ENCODE results near the gene OR52L1.
"Not testable (repeated sequence)": the region's sequence is repeated elsewhere in the genome, so short reads cannot be mapped to it uniquely, and the experiment has no call there.

OR52L1 gene

DNA sequence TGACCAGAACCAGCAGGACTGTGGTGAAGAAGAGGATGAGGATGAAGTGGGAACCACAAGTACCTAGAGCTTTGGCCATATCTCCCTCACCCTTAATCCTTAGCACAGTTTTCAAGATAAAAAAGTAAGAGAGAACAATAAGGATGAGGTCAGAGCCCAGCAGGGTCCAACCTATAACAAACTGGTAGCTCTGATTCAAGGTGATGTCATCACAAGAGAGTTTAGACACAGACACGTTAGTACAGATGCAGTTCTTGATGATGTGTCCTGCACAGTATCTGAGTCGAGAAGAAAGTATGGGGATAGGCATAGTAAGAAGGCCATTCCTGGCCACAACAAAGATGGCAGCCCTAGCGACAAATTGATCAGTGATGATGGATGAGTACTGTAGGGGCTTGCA lies 19.1 kb downstream of the OR52L1 start:
- TF ChIP-seq, protein P1, sequence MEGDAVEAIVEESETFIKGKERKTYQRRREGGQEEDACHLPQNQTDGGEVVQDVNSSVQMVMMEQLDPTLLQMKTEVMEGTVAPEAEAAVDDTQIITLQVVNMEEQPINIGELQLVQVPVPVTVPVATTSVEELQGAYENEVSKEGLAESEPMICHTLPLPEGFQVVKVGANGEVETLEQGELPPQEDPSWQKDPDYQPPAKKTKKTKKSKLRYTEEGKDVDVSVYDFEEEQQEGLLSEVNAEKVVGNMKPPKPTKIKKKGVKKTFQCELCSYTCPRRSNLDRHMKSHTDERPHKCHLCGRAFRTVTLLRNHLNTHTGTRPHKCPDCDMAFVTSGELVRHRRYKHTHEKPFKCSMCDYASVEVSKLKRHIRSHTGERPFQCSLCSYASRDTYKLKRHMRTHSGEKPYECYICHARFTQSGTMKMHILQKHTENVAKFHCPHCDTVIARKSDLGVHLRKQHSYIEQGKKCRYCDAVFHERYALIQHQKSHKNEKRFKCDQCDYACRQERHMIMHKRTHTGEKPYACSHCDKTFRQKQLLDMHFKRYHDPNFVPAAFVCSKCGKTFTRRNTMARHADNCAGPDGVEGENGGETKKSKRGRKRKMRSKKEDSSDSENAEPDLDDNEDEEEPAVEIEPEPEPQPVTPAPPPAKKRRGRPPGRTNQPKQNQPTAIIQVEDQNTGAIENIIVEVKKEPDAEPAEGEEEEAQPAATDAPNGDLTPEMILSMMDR (IDR thresholded peaks at IDR 0.05; ENCODE audit: low read depth, low read length, missing control alignments), result no peak
- Histone ChIP-seq H3K27me3 (replicated peaks) (no peaks in the 10 kb centered on the region), H3K36me3 (replicated peaks) (no peaks in the 10 kb centered on the region), H3K4me3 (ENCODE audit: low read depth, low read length) (no peak overlapping the region), H3K27ac (no peak overlapping the region)
- DNase-seq, result no peak
- in situ Hi-C loops (cut with HindIII; ENCODE audit: low pct_ligation_motif_present, low sequenced_read_pairs), result no loop called here

DNA sequence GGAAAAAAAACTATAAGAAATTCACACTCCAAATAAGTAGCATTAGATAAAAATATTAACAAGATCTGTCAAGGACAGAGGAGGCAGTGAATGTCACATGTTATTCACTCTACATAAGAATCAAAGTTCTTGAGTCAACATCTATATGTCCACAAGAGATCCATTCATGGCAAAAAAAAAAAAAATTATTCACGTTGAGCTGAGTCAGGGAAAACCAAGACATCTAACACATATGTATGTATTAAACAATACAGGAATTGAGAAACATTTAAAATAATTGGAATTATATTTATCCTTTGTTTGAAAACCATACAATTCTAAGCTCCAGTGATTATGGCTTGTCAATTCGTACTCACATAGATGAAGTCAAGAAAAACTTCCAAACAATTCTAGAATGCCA lies 19.8 kb downstream of the OR52L1 start:
- TF ChIP-seq, protein P1 (IDR thresholded peaks at IDR 0.05; ENCODE audit: low read depth, low read length, missing control alignments), result no peak
- in situ Hi-C loops (cut with HindIII; ENCODE audit: low pct_ligation_motif_present, low sequenced_read_pairs), result no loop called here
- Histone ChIP-seq H3K27ac (no peak overlapping the region), H3K36me3 (replicated peaks) (no peaks in the 10 kb centered on the region), H3K27me3 (replicated peaks) (no peaks in the 10 kb centered on the region), H3K4me3 (ENCODE audit: low read depth, low read length) (no peak overlapping the region)
- DNase-seq, result no peak

DNA sequence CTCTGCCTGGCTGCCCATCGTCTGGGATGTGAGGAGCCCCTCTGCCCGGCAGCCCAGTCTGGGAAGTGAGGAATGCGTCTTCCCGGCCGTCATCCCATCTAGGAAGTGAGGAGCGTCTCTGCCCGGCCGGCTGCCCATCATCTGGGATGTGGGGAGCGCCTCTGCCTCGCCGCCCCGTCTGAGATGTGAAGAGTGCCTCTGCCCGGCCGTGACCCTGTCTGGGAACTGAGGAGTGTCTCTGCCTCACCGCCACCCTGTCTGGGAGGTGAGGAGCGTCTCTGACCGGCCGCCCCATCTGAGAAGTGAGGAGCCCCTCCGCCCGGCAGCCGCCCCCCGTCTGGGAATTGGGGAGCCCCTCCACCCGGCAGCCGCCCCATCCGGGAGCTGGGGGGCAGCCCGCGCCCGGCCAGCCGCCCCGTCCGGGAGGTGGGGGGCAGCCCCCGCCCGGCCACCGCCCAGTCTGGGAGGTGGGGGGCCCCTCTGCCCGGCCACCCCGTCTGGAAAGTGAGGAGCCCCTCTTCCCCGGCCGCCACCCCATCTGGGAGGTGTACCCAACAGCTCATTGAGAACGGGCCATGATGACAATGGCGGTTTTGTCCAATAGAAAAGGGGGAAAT lies 26.0 kb downstream of the OR52L1 start:
- in situ Hi-C loops (cut with HindIII; ENCODE audit: low pct_ligation_motif_present, low sequenced_read_pairs); H3K27ac ChIP-seq; H3K27me3 ChIP-seq (replicated peaks); DNase-seq; H3K4me3 ChIP-seq (ENCODE audit: low read depth, low read length); H3K36me3 ChIP-seq (replicated peaks): not testable (repeated sequence)

DNA sequence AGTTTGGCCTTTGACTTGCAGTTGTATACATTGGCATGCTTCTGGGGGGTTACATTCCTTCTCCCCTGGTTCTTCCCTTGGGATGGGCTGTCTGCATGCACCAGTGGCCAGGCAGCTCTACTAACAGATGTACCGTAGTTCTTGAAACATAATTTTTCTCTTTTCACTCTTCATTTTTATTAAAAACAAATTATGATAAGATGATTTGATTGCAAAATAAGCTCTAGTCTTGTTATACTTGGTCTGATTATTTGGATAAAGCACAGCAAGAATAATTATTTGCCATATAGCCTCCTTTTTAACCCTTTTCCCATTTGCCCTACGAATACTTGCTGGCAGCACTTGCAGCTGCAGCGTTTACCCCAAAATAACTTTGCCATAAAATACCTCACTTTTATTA lies 31.2 kb downstream of the OR52L1 start:
- Histone ChIP-seq H3K27ac (no peak overlapping the region), H3K4me3 (ENCODE audit: low read depth, low read length) (no peak overlapping the region), H3K36me3 (replicated peaks) (no peaks in the 10 kb centered on the region), H3K27me3 (replicated peaks) (no peaks in the 10 kb centered on the region)
- DNase-seq, result no peak
- TF ChIP-seq, protein P1 (IDR thresholded peaks at IDR 0.05; ENCODE audit: low read depth, low read length, missing control alignments), result no peak
- in situ Hi-C loops (cut with HindIII; ENCODE audit: low pct_ligation_motif_present, low sequenced_read_pairs), result no loop called here

DNA sequence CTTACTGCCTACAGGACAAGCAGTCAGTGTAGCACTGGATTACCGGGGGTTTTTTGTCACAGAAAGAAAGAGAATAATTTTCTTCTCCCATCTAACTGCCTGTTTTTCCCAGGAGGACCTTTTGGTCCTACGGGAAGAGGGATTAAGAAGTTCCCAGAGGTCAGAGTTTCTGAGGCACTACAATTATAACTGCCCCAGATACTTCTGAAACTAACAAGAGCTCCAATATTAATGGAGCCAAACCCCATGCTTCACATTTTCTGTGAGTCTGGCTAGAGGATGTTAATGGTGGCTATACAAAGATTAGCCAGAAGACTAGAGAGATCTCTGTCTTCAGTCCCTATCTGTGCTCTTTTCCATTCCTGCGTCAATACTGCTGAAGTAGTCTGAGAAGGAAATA lies 44.8 kb downstream of the OR52L1 start, which contains the start of gene OR56A3:
OR56A3 (plus strand) TSS at position 301 of the 400 bp plus-strand sequence. CDS start 5,096 bp downstream, outside the sequence.
- H3K36me3 ChIP-seq (replicated peaks), result no peaks in the 10 kb centered on the region
- in situ Hi-C loops (cut with HindIII; ENCODE audit: low pct_ligation_motif_present, low sequenced_read_pairs), result no loop called here
- no peak within 1 kb of the TSS for H3K4me3 ChIP-seq (ENCODE audit: low read depth, low read length)
- H3K27ac ChIP-seq, result no peak within 1 kb of the TSS
- no peak for DNase-seq
- TF ChIP-seq, protein P1 (IDR thresholded peaks at IDR 0.05; ENCODE audit: low read depth, low read length, missing control alignments), result no peak
- no peaks in the 10 kb centered on the region for H3K27me3 ChIP-seq (replicated peaks)

DNA sequence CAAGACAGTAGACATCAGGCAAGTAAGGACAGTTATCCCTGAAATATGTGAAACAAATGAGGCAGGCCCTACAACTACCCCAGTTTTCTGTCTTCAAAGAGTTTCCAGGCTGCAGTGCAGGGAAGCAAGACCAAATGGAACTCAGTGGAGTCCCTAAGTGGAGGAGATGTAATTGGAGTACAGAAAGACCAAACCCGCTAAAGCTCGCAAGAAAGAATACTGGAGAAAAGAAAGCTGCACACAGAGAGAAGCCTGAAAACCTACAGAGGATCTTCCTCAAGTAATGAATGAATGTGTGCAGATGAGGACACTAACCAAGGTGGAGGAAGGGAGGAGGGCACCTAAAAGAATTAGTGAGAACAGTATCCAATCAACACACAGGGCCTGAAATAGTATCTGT lies 46.0 kb downstream of the OR52L1 start:
- Histone ChIP-seq H3K36me3 (replicated peaks) (no peaks in the 10 kb centered on the region), H3K27me3 (replicated peaks) (no peaks in the 10 kb centered on the region), H3K27ac (no peak overlapping the region), H3K4me3 (ENCODE audit: low read depth, low read length) (no peak overlapping the region)
- DNase-seq, result no peak
- in situ Hi-C loops (cut with HindIII; ENCODE audit: low pct_ligation_motif_present, low sequenced_read_pairs), result no loop called here
- TF ChIP-seq, protein P1 (IDR thresholded peaks at IDR 0.05; ENCODE audit: low read depth, low read length, missing control alignments), result no peak
